Activated T-cell treated with anti-CD3 and anti-CD28 coated beads for 4 hours (primary cell): ENCODE measurements around the gene PATZ1.
A peak's percentile ranks its signal among the peaks of the same experiment; 100 is the strongest.
"Not testable (repeated sequence)": the region's sequence is repeated elsewhere in the genome, so short reads cannot be mapped to it uniquely, and the experiment has no call there.

Experiments used
- DNase-seq: peaks from one replicate; pipeline ENCODE4 v3.0.0-alpha.2; 2020

The PATZ1 gene

DNA sequence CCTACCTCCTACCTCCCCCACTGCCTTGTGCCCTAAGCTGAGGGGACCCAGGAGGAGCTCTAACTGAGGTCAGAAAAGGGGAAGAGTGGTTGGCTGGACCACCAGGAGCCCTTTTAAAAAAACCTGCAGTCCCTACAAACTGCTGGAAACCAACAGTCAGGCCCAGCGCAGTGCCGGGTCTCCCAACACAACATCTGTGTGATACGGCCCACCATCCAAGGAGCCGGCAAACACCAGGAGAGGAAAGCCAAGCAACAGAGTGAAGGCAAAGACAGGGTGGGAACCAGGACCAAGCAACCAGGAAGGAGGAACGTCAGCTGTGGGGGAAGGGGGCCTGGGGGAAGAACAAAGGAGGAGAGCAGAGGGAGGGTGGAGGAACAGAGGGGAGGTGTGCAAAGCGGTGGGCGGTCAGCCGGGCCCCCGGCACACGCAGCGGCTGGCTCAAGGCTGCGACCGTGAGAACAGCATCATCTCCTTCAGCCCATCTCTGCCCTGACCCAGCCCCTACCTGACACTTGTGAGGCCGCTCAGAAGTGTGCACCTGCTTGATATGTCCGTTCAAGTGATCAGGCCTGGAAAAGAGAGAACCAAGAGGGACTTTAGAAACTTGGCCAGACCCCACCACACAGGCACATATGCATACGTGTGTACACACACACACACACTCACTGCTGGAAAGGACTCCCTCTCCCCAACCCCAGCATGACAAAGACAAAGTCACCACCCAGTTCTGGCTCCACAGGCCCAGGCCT is 3.6 kb downstream of the PATZ1 start:
- DNase-seq: no peak

- DNase-seq: no peak
Measured at GRCh38 chr22:31341386-31342088, 4.6 kb downstream of the PATZ1 start.

- no peak for DNase-seq
Measured at GRCh38 chr22:31340765-31341247, 5.3 kb downstream of the PATZ1 start.

- DNase-seq: no peak
Measured at GRCh38 chr22:31340360-31340759, 5.8 kb downstream of the PATZ1 start.

DNA sequence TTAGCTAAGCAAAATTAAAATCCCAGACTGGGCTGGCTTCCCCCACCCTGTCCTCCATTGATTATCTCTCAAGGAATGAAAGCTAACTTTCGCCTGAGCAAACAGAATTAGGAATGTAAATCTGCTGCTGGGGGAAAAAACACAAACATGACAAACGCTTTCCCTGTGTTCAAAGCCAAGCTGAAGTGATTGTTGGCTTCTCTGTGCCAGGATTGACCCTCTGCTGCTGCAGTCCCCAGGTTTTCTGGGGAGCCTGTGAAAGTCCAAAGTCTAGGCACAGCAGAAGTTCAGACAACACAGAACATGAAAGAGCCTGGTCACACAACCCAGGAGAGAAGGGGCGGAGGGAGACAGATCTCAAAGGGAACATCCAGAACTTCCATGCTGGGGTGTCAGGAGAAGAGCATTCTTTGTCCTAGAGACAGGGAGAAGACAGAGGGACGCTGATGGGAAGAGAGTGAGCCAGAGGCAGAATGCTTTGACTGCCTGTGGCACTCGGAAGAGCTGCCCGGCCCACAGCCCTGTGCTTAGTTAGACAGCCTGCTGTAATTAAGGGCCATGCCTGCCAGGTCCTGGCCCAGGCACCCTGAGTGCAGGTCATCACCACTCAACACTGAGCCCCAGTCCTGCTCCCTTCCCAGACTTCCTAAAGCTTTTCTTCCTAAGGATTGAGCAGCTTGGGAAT is 6.9 kb downstream of the PATZ1 start:
- no peak for DNase-seq

DNA sequence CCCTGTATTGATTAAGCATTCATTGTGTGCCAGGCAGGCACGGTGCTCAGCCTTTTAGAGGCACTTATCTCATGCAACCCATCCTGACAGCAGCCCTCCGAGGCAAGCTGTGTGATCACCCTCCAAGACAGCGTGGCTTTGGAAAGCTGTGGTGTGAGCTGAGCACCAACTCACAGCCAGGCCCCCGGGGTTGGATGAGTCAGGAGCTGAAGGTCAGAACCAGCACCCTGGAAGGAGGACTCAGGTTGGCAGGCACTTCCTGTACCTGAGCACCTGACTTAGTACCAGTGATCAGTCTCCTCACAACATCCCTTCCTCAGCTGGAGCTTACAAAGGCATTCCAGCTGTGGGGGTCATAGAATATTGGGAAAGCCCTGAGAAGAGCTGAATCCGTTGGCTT is 9.0 kb downstream of the PATZ1 start:
- DNase-seq: no peak

DNA sequence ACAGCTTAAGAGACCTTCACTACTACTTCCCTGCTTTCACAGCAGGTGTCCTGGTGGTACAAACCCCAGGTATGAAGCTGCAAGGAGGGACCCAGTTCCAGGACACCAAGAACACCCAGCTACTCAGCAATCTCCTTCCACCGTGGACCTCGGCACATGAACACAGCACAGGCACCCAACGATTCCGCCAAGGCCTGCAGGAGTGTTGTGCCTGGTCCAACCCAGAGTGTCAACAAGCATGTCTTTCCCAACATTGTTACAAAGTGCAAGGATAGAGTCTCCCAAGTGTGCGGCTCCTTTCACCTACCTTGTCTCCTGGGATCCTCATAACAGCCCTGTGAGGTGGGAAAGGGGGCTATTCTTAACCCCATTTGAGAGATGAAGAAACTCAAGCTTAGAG is 11.8 kb downstream of the PATZ1 start:
- no peak for DNase-seq

- no peak for DNase-seq
Measured at GRCh38 chr22:31333641-31334040, 12.5 kb downstream of the PATZ1 start.

DNA sequence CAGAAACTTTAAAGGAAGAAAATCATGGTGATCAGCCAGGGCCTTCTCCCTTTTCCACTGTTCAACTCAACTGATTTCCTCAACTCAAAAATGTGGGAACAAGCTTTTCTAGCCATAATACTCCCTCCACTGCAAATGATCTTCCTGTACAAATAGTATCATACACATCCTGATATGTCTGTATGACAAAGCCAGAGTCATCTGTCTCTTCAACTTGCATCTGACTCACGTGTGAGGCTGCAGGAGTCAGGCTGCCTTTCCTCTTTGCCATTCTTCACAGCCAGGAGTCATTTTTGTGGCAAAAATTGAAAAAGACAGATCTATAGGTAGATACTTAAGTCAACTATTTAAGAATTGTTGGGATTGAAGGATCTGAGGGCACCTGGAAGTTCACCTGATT is 13.3 kb downstream of the PATZ1 start:
- no peak for DNase-seq

GRCh38 chr22:31332010-31332409 is 14.1 kb downstream of the PATZ1 start:
- no peak for DNase-seq

DNA sequence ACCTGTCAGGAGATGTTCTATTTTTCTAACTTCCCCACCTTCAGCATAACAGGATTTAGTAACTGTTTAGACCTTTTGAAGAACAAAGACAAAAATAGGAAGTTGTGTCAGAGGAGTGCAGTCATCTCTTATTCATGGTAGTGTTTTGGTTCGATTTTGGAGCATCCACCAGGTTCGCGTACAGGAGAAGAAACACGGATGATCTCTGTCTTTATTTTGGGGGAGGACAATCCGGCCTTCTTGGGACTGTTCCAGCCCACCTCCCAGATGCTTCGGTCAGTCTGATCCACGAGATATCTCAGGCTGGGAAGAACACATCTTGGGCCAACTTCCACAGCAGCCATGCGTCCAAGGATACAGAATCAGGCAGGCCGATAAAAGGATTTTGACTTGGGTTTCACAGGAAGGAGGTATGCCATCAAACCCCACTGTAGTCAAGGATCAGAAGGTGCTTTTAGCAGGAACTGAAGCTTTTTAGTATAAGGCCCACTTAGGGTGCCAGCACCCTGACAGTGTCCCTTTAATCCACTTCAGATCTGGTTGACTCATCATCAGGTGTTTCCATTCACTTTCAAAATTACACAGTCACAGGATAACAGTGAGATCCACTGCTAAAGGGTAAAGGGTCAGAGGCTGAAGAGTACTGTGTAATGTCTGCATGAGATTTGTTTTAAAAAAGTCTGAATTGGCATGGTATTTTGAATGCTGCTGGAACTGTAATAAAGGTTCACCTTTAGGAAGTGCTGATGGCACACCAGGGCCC is 16.5 kb downstream of the PATZ1 start:
- DNase-seq: no peak

- no peak for DNase-seq
Measured at GRCh38 chr22:31329029-31329428, 17.1 kb downstream of the PATZ1 start.

GRCh38 chr22:31328544-31328960 is 17.6 kb downstream of the PATZ1 start:
- DNase-seq: no peak

DNA sequence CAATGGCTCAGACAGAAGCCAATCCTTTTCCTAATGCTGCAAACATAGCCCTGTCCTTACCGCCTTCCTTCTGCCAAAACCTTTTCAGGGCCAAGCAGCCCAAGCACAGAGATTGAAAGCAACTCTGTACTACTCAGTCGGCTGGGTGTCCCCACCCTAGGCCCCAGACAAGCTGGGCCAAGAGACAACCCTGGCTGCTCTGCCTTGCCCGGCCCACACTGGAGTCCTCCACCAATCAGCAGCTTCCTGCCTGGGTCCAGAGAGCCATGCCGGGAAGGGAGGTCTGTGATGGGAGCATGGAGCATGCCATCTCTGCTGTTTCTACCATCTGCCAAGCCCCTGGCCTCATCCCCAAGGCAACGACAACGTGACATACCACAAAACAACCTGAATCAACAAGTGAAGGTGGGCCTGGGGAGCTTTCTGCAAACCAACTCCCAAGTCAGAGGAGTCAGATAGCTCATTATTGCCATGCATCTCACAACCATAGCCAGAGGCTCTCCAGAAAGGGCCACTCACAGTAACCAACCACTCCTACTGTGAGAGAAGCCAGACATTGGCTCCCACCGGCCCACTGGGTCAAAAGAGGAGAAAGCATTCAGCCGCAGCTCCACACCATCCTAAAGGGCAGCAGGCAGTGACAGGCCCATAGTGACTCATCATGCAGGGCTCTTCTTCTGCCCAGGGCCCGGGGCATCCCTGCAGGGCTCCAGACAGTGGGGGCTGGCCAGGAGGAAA is 18.2 kb downstream of the PATZ1 start:
- no peak for DNase-seq

DNA sequence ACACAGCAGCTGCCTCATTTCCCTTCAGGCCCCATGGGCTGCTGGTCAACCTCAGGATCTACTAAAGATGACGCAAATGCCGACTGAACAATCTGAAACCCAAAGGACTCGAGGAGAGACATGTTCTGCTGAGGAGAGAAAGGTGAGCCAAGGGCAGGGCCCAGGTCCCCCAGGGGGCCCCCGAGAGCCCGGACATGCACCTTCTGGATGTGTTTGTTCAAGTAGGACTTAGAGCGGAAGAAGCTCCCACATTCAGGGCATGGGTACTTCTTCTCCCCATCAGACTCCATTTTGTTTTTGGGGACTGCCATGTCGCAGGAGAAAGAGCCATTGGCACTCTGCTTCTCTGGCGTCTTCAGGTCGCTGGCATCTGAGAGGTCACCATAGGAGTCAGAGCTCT is 19.3 kb downstream of the PATZ1 start:
- DNase-seq: no peak

GRCh38 chr22:31323578-31324550 is 22.3 kb downstream of the PATZ1 start:
- DNase-seq: no peak

GRCh38 chr22:31321421-31321820 is 24.7 kb downstream of the PATZ1 start:
- DNase-seq: no peak

- DNase-seq: not testable (repeated sequence)
Measured at GRCh38 chr22:31314220-31314619, 31.9 kb downstream of the PATZ1 start.

DNA sequence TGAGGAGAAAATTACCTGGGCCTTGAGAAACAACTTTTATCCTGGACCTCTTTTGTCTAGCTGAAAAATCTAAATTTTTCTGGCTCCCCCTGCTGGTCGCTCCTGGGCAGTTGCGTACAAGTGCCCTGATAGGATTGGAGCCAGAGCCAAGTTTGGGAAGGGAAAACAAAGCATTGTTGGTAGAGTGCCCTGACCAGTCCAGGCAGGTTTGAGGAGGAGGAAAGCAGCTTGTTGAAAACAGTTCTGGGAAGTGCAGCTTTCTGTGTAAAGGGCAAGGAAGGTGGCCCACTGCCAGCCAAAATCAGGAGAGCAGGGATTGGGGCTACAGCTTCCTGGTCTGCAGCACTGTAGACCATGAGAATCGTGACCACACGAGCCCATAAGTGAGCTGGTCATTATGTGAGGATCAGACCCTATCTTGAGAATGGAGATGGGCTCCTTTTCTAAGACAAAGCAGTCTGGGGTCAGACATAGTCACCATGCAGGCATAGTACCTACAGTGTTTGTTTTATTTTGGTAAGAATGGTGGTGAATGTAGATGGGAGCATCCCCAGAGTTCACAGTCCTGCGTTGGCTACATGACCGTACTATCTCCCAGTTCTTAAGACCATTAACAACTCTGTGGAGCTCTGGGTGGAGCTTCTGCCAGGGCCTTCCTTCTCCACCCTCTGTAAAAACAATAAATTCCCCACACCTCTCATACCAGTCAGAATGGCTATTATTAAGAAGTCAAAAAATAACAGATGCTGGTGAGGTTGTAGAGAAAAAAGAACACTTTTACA is 32.6 kb downstream of the PATZ1 start:
- DNase-seq: peak; percentile 63

- no peak for DNase-seq
Measured at GRCh38 chr22:31308181-31308580, 38.0 kb downstream of the PATZ1 start.
